Panc1 (cell line): ENCODE results near the gene KANSL2. TPM values are rescaled to one million over a fixed set of nuclear protein-coding genes. Genes with fewer than 3 reads are reported as not detected.
"Not testable (repeated sequence)": the region's sequence is repeated elsewhere in the genome, so short reads cannot be mapped to it uniquely, and the experiment has no call there.

Source experiments
- ATAC-seq: fragments of 200-7000 bp; cut with Tn5 transposase; 2 replicates; pipeline ENCODE4 v1.9.1; 2020; ENCODE audit warnings: mild to moderate bottlenecking, moderate library complexity
- Bru-seq: library from RNA; stranded (reverse); fragments of 400-500 nt; gene quantifications from one replicate; lab custom pipeline; 2021; lab: Mats Ljungman, UMichigan
- BruChase-seq, 2 experiments: library from RNA; stranded (reverse); fragments of 400-500 nt; gene quantifications; one replicate each; lab custom pipeline; 2021; lab: Mats Ljungman, UMichigan
- BruUV-seq: library from RNA; stranded (reverse); fragments of 400-500 nt; replicated peaks from 2 replicates; lab custom pipeline; 2021; lab: Mats Ljungman, UMichigan
- CTCF ChIA-PET: fragments of 300-600 bp; sonication (Branson Sonifier 250); formaldehyde crosslinking; loops from one replicate; lab custom pipeline; 2022; ENCODE audit warnings: antibody characterized with exemption; lab: Charles Lee
- POLR2A ChIA-PET: fragments of 300-600 bp; sonication (Branson Sonifier 250); formaldehyde crosslinking; loops from one replicate; lab custom pipeline; 2022; ENCODE audit warnings: antibody characterized with exemption; lab: Charles Lee
- DNase-seq: peaks from one replicate; pipeline ENCODE4 v3.0.0-alpha.2; 2010; ENCODE audit warnings: low read depth, low spot score
- H3K27ac ChIP-seq: 2 replicates; pipeline ENCODE4 v1.5.1; 2011; ENCODE audit warnings: mild to moderate bottlenecking, low read length, inconsistent platforms
- H3K27me3 ChIP-seq: fragments of 200-500 bp; sonication (Bioruptor generic); 2 replicates; pipeline ENCODE4 v1.6.0; 2014; ENCODE audit warnings: low read length, inconsistent platforms; ENCODE audit not compliant: control insufficient read depth, insufficient read depth
- H3K36me3 ChIP-seq: fragments of 200-500 bp; sonication (Bioruptor generic); 2 replicates; pipeline ENCODE4 v1.5.1; 2014; ENCODE audit warnings: inconsistent platforms, mild to moderate bottlenecking, low read length, moderate library complexity; ENCODE audit not compliant: control insufficient read depth, insufficient read depth
- H3K4me1 ChIP-seq: 2 replicates; pipeline ENCODE4 v1.5.1; 2011; ENCODE audit warnings: inconsistent platforms, mild to moderate bottlenecking, low read length, moderate library complexity; ENCODE audit not compliant: control insufficient read depth, insufficient read depth
- H3K4me3 ChIP-seq, 2 experiments: 2 replicates each; pipeline ENCODE4 v1.5.1; 2011 to 2012; ENCODE audit warnings: low read depth in 2 of 2, low read length in 2 of 2, mild to moderate bottlenecking in 2 of 2, inconsistent platforms in 1 of 2, moderate library complexity in 1 of 2
- H3K9me3 ChIP-seq: fragments of 200-500 bp; sonication (Bioruptor generic); 2 replicates; pipeline ENCODE4 v1.5.1; 2014; ENCODE audit warnings: low read depth, mild to moderate bottlenecking, inconsistent platforms, low read length, moderate library complexity; ENCODE audit not compliant: control insufficient read depth, insufficient read depth
- POLR2AphosphoS5 ChIP-seq: IDR thresholded peaks from 2 replicates; pipeline ENCODE4 v1.6.1; 2012; ENCODE audit warnings: mild to moderate bottlenecking, low read depth, low read length, moderate library complexity
- SIN3A ChIP-seq: IDR thresholded peaks from 2 replicates; pipeline ENCODE4 v1.6.1; 2012; ENCODE audit warnings: low read depth, mild to moderate bottlenecking, low read length, moderate library complexity, borderline replicate concordance; ENCODE audit not compliant: insufficient read depth
- TCF7L2 ChIP-seq: IDR thresholded peaks from 2 replicates; pipeline ENCODE4 v1.6.1; 2011; ENCODE audit warnings: mild to moderate bottlenecking, low read depth, low read length, inconsistent platforms
- in situ Hi-C: cut with HindIII; loops from 2 replicates; pipeline ENCODE4 v1.10.0; 2016; ENCODE audit warnings: low sequenced_read_pairs, low pct_unique_long_range_greater_than_20kb
- intact Hi-C: fragments of 100-400 bp; cut with micrococcal nuclease; formaldehyde crosslinking; loops from one replicate; pipeline ENCODE4 v1.10.0; 2022; ENCODE audit not compliant: unreplicated experiment
- long read RNA-seq: library from polyadenylated mRNA; unstranded; transcript quantifications from one replicate; pipeline ENCODE4 v2.0.0, GENCODE V29; 2021; ENCODE audit not compliant: unreplicated experiment
- polyA plus RNA-seq: library from polyadenylated mRNA; unstranded; fragments of >200 nt; gene quantifications from one replicate; pipeline ENCODE4 v1.2.1, GENCODE V29; 2012; ENCODE audit warnings: missing spikeins; ENCODE audit not compliant: insufficient read length
- total RNA-seq: library from RNA; stranded (reverse); gene quantifications from one replicate; pipeline ENCODE4 v1.2.1, GENCODE V29; 2021; ENCODE audit not compliant: unreplicated experiment
- TF ChIP-seq, protein P1 (sequence below): fragments of 450-650 bp; IDR thresholded peaks from 2 replicates; pipeline ENCODE4 v1.5.1; 2017; ENCODE audit warnings: mild to moderate bottlenecking
- TF ChIP-seq, protein P2 (sequence below), 2 experiments: IDR thresholded peaks; 2 replicates each; pipeline ENCODE4 v1.6.1; 2011 to 2012; ENCODE audit warnings: low read depth in 2 of 2, control low read depth in 1 of 2, low read length in 1 of 2, mild to moderate bottlenecking in 1 of 2, moderate library complexity in 1 of 2; ENCODE audit not compliant: insufficient read depth in 1 of 2

KANSL2 gene
- total RNA-seq (36.9 TPM), Bru-seq, nascent RNA (percentile 91 among the genes with signal in this experiment), BruChase-seq, experiment 1, labeled RNA remaining after a 2-hour chase (percentile 80 among the genes with signal in this experiment), BruChase-seq, experiment 2, labeled RNA remaining after a 6-hour chase (percentile 72 among the genes with signal in this experiment)
- 17.3 TPM for polyA plus RNA-seq
- long read RNA-seq, partial matches to known transcripts = 3 of 49 reads
- long read RNA-seq, other reads (novel, unspliced or antisense) = 46 of 49 reads

- intact Hi-C loops (no loop called here), in situ Hi-C loops (no loop called here)
- H3K36me3 ChIP-seq = peaks cover 26% of the 10 kb centered on the region
- peak within 1 kb of the TSS; percentile 97 for H3K27ac ChIP-seq
- H3K4me1 ChIP-seq = peaks cover 20% of the 10 kb centered on the region
- TF ChIP-seq SIN3A = 0 out of 2 replicates have a peak, but pooled peaks have one; percentile 41
- TF ChIP-seq, protein P1, sequence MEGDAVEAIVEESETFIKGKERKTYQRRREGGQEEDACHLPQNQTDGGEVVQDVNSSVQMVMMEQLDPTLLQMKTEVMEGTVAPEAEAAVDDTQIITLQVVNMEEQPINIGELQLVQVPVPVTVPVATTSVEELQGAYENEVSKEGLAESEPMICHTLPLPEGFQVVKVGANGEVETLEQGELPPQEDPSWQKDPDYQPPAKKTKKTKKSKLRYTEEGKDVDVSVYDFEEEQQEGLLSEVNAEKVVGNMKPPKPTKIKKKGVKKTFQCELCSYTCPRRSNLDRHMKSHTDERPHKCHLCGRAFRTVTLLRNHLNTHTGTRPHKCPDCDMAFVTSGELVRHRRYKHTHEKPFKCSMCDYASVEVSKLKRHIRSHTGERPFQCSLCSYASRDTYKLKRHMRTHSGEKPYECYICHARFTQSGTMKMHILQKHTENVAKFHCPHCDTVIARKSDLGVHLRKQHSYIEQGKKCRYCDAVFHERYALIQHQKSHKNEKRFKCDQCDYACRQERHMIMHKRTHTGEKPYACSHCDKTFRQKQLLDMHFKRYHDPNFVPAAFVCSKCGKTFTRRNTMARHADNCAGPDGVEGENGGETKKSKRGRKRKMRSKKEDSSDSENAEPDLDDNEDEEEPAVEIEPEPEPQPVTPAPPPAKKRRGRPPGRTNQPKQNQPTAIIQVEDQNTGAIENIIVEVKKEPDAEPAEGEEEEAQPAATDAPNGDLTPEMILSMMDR = no peak
- TF ChIP-seq, protein P2, sequence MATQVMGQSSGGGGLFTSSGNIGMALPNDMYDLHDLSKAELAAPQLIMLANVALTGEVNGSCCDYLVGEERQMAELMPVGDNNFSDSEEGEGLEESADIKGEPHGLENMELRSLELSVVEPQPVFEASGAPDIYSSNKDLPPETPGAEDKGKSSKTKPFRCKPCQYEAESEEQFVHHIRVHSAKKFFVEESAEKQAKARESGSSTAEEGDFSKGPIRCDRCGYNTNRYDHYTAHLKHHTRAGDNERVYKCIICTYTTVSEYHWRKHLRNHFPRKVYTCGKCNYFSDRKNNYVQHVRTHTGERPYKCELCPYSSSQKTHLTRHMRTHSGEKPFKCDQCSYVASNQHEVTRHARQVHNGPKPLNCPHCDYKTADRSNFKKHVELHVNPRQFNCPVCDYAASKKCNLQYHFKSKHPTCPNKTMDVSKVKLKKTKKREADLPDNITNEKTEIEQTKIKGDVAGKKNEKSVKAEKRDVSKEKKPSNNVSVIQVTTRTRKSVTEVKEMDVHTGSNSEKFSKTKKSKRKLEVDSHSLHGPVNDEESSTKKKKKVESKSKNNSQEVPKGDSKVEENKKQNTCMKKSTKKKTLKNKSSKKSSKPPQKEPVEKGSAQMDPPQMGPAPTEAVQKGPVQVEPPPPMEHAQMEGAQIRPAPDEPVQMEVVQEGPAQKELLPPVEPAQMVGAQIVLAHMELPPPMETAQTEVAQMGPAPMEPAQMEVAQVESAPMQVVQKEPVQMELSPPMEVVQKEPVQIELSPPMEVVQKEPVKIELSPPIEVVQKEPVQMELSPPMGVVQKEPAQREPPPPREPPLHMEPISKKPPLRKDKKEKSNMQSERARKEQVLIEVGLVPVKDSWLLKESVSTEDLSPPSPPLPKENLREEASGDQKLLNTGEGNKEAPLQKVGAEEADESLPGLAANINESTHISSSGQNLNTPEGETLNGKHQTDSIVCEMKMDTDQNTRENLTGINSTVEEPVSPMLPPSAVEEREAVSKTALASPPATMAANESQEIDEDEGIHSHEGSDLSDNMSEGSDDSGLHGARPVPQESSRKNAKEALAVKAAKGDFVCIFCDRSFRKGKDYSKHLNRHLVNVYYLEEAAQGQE (IDR thresholded peaks at IDR 0.05; ENCODE audit: insufficient read depth in 1 of 2, low read depth in 2 of 2, low read length in 1 of 2) = peak in 1 of 2 experiments; percentile 26; a peak in 1 of 4 replicates
- TF ChIP-seq TCF7L2 = no peak
- TF ChIP-seq POLR2AphosphoS5 = peak; percentile 96
- ChIA-PET POLR2A (no interaction called here), CTCF (no interaction called here)
- BruUV-seq = no TSS peak
- DNase-seq = peak; percentile 94
- peak within 1 kb of the TSS; percentile 95 to 98 for H3K4me3 ChIP-seq
- H3K9me3 ChIP-seq = no peaks in the 10 kb centered on the region
- peak; percentile 99 for ATAC-seq
- H3K27me3 ChIP-seq = no peaks in the 10 kb centered on the region
These were observed at the start of gene KANSL2 for GRCh38 chr12:48681710-48682532. Gene KANSL2, minus strand, starts transcription at chr12:48682238. Its CDS starts 606 bp downstream, at chr12:48681632.

- ChIA-PET POLR2A (interaction anchor here (0.7 kb wide), 1 partner anchor 766 kb away, joined by 16 read pairs; no protein-coding TSS in a partner anchor), CTCF (no interaction called here)
- intact Hi-C loops (no loop called here), in situ Hi-C loops (no loop called here)
- no peak overlapping the region for H3K27ac ChIP-seq
- no peaks in the 10 kb centered on the region for H3K36me3 ChIP-seq
- no peak for DNase-seq
- no peaks in the 10 kb centered on the region for H3K9me3 ChIP-seq
- BruUV-seq = no TSS peak
- TF ChIP-seq, protein P2 (IDR thresholded peaks at IDR 0.05; ENCODE audit: insufficient read depth in 1 of 2, low read depth in 2 of 2, low read length in 1 of 2) = no peak
- no peak for TF ChIP-seq POLR2AphosphoS5
- TF ChIP-seq TCF7L2 = no peak
- TF ChIP-seq, protein P1 = no peak
- TF ChIP-seq SIN3A = no peak
- ATAC-seq = no peak
- no peaks in the 10 kb centered on the region for H3K4me1 ChIP-seq
- H3K27me3 ChIP-seq = no peaks in the 10 kb centered on the region
- no peak overlapping the region for H3K4me3 ChIP-seq
These were observed 46.8 kb upstream of the KANSL2 start for GRCh38 chr12:48728807-48729206.

DNA sequence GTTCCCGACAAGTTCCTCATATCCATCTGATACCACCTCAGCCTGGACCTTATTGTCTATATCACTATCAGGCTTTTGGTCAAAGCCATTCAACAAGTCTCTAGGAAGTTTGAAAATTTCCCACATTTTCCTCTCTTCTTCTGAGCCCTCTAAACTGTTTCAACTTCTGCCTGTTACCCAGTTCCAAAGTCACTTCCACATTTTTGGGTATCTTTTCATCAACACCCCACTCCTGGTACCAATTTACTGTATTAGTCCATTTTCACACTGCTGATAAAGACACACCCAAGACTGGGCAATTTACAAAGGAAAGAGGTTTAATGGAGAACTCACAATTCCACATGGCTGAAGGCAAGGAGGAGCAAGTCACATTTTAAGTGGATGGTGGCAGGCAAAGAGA lies 38.7 kb upstream of the KANSL2 start:
- ATAC-seq, H3K4me3 ChIP-seq, BruUV-seq, intact Hi-C loops, in situ Hi-C loops, H3K9me3 ChIP-seq, CTCF ChIA-PET, H3K4me1 ChIP-seq, H3K27ac ChIP-seq, POLR2A ChIA-PET, H3K36me3 ChIP-seq, H3K27me3 ChIP-seq, DNase-seq: not testable (repeated sequence)
